HL-60 (cell line): ENCODE measurements around the gene ACAD9.

Experiments
- CTCF ChIP-seq: IDR thresholded peaks from one replicate; pipeline ENCODE4 v1.5.1; 2011; ENCODE audit warnings: low read length, control low read depth, inconsistent platforms; ENCODE audit not compliant: insufficient read depth
- POLR2AphosphoS5 ChIP-seq: IDR thresholded peaks from 2 replicates; pipeline ENCODE4 v1.6.1; 2012; ENCODE audit warnings: low read depth

DNA sequence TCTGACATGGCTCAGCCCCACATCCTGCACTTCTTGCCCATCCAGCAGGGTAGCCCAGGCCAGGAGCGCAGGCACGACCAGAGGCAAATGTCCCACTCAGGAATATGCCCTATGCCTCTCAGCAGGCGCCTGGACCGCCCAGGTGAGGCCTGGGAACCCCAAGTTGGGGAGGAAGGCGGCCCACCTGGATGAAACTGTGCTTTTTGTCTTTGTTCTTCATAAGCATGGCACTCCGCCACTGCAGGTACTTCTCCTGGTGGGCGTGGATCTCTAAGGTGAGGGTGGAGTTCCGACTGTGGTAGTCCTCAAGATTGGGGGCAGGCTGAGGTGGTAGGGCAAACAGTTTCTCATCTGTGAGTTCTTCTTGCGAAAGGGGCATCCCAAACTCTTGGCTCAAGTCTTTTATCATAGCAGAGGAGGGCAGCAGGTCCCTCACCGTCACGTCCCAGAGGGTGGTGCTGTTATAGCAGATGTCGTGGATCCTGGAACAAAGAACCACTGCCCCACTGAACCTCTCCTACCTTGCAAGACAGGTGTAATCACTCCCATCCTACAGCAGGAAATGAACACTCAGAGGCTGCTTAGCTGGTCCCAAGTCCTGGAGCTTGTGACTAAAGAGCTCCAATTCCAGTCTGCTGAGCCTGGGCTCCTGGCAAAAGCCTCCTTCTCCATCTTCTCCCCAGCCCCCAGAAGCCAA is 53.2 kb downstream of the ACAD9 start:
- no peak for TF ChIP-seq CTCF
- no peak for TF ChIP-seq POLR2AphosphoS5
